ENCODE measurements around the gene HS6ST1.

Gene HS6ST1

GRCh38 chr2:128348701-128349100 lies 30.0 kb upstream of the HS6ST1 start:
- DNase-seq (ENCODE audit: low read depth): no peak
- TF ChIP-seq CTCF (conservative IDR thresholded peaks at IDR 0.05; ENCODE audit: control insufficient read depth, insufficient read depth, low read depth, low read length): no peak
- H3K4me3 ChIP-seq (ENCODE audit: control insufficient read depth, low read depth, low read length): no peak overlapping the region

- TF ChIP-seq CTCF (conservative IDR thresholded peaks at IDR 0.05; ENCODE audit: control insufficient read depth, insufficient read depth, low read depth, low read length): no peak
- no peak overlapping the region for H3K4me3 ChIP-seq (ENCODE audit: control insufficient read depth, low read depth, low read length)
- peak; percentile 53 for DNase-seq (ENCODE audit: low read depth)
These were observed 29.3 kb upstream of the HS6ST1 start for GRCh38 chr2:128347701-128348539.

- no peak for DNase-seq (ENCODE audit: low read depth)
- TF ChIP-seq CTCF (conservative IDR thresholded peaks at IDR 0.05; ENCODE audit: control insufficient read depth, insufficient read depth, low read depth, low read length): no peak
- no peak overlapping the region for H3K4me3 ChIP-seq (ENCODE audit: control insufficient read depth, low read depth, low read length)
These were observed 28.5 kb upstream of the HS6ST1 start for GRCh38 chr2:128347171-128347558.

GRCh38 chr2:128346291-128347170 lies 27.9 kb upstream of the HS6ST1 start:
- DNase-seq (ENCODE audit: low read depth): no peak
- TF ChIP-seq CTCF (conservative IDR thresholded peaks at IDR 0.05; ENCODE audit: control insufficient read depth, insufficient read depth, low read depth, low read length): no peak
- no peak overlapping the region for H3K4me3 ChIP-seq (ENCODE audit: control insufficient read depth, low read depth, low read length)

- H3K4me3 ChIP-seq (ENCODE audit: control insufficient read depth, low read depth, low read length): no peak overlapping the region
- no peak for DNase-seq (ENCODE audit: low read depth)
- TF ChIP-seq CTCF (conservative IDR thresholded peaks at IDR 0.05; ENCODE audit: control insufficient read depth, insufficient read depth, low read depth, low read length): no peak
These were observed 26.9 kb upstream of the HS6ST1 start for GRCh38 chr2:128345436-128346165.

- no peak for DNase-seq (ENCODE audit: low read depth)
- TF ChIP-seq CTCF (conservative IDR thresholded peaks at IDR 0.05; ENCODE audit: control insufficient read depth, insufficient read depth, low read depth, low read length): no peak
- no peak overlapping the region for H3K4me3 ChIP-seq (ENCODE audit: control insufficient read depth, low read depth, low read length)
These were observed 25.4 kb upstream of the HS6ST1 start for GRCh38 chr2:128344101-128344500.
